ENCODE results near the gene ZXDC.
A peak's percentile ranks its signal among the peaks of the same experiment; 100 is the strongest.

ZXDC gene

GRCh38 chr3:126394179-126394976 lies 81.3 kb downstream of the ZXDC start, which contains the start of gene CFAP100:
TSS of gene CFAP100 (plus strand) at chr3:126394909. CDS start at chr3:126396001, 1,092 bp downstream.
- TF ChIP-seq ZFX (IDR thresholded peaks at IDR 0.05) (no peak), CTCF (conservative IDR thresholded peaks at IDR 0.05) (no peak)

GRCh38 chr3:126393563-126393962 lies 82.1 kb downstream of the ZXDC start:
- TF ChIP-seq CTCF (conservative IDR thresholded peaks at IDR 0.05), result no peak
- TF ChIP-seq ZFX (IDR thresholded peaks at IDR 0.05), result no peak
- H3K27ac ChIP-seq, result no peak overlapping the region

More at GRCh38 chr3:126394179-126394976, 81.3 kb downstream of the ZXDC start, which contains the start of gene CFAP100:
- no peak within 1 kb of the TSS for H3K27ac ChIP-seq

- TF ChIP-seq ZFX (IDR thresholded peaks at IDR 0.05) (no peak), CTCF (conservative IDR thresholded peaks at IDR 0.05) (no peak)
- no peak overlapping the region for H3K27ac ChIP-seq
Measured at GRCh38 chr3:126392246-126392645, 83.4 kb downstream of the ZXDC start.

GRCh38 chr3:126391631-126392030 lies 84.1 kb downstream of the ZXDC start:
- H3K27ac ChIP-seq, result no peak overlapping the region
- TF ChIP-seq CTCF (conservative IDR thresholded peaks at IDR 0.05) (no peak), ZFX (IDR thresholded peaks at IDR 0.05) (no peak)

- no peak overlapping the region for H3K27ac ChIP-seq
- TF ChIP-seq CTCF (conservative IDR thresholded peaks at IDR 0.05) (no peak), ZFX (IDR thresholded peaks at IDR 0.05) (no peak)
Measured at GRCh38 chr3:126390751-126391150, 84.9 kb downstream of the ZXDC start.

GRCh38 chr3:126390201-126390600 lies 85.5 kb downstream of the ZXDC start:
- no peak overlapping the region for H3K27ac ChIP-seq
- TF ChIP-seq CTCF (conservative IDR thresholded peaks at IDR 0.05) (no peak), ZFX (IDR thresholded peaks at IDR 0.05) (no peak)

- H3K27ac ChIP-seq, result peak overlapping the region; percentile 43; the same call in 1 of the 2 replicates
- TF ChIP-seq ZFX (IDR thresholded peaks at IDR 0.05), result no peak
- TF ChIP-seq CTCF (conservative IDR thresholded peaks at IDR 0.05), result no peak
Measured at GRCh38 chr3:126389794-126390146, 85.9 kb downstream of the ZXDC start.

Data from C4-2B (cell line).